ENCODE results near the gene SLC6A2.

SLC6A2 gene

GRCh38 chr16:55663765-55664677 is 8.2 kb downstream of the SLC6A2 start:
- no peaks in the 10 kb centered on the region for H3K36me3 ChIP-seq (replicated peaks)
- DNase-seq = no peak
- H3K4me3 ChIP-seq (ENCODE audit: low read depth, low read length) = no peak overlapping the region
- no peak overlapping the region for H3K27ac ChIP-seq
- in situ Hi-C loops (cut with HindIII; ENCODE audit: low pct_ligation_motif_present, low sequenced_read_pairs) = no loop called here
- no peak for TF ChIP-seq CTCF (IDR thresholded peaks at IDR 0.05; ENCODE audit: low read depth, low read length, missing control alignments)
- no peaks in the 10 kb centered on the region for H3K27me3 ChIP-seq (replicated peaks)

- Histone ChIP-seq H3K27ac (no peak overlapping the region), H3K36me3 (replicated peaks) (no peaks in the 10 kb centered on the region), H3K27me3 (replicated peaks) (no peaks in the 10 kb centered on the region), H3K4me3 (ENCODE audit: low read depth, low read length) (no peak overlapping the region)
- no peak for DNase-seq
- in situ Hi-C loops (cut with HindIII; ENCODE audit: low pct_ligation_motif_present, low sequenced_read_pairs) = no loop called here
- no peak for TF ChIP-seq CTCF (IDR thresholded peaks at IDR 0.05; ENCODE audit: low read depth, low read length, missing control alignments)
Measured at GRCh38 chr16:55664786-55665407, 9.1 kb downstream of the SLC6A2 start.

- DNase-seq = no peak
- in situ Hi-C loops (cut with HindIII; ENCODE audit: low pct_ligation_motif_present, low sequenced_read_pairs) = no loop called here
- no peak overlapping the region for H3K27ac ChIP-seq
- no peaks in the 10 kb centered on the region for H3K36me3 ChIP-seq (replicated peaks)
- no peak overlapping the region for H3K4me3 ChIP-seq (ENCODE audit: low read depth, low read length)
- TF ChIP-seq CTCF (IDR thresholded peaks at IDR 0.05; ENCODE audit: low read depth, low read length, missing control alignments) = no peak
- H3K27me3 ChIP-seq (replicated peaks) = no peaks in the 10 kb centered on the region
Measured at GRCh38 chr16:55665511-55665910, 9.7 kb downstream of the SLC6A2 start.

GRCh38 chr16:55666012-55666411 is 10.2 kb downstream of the SLC6A2 start:
- H3K27ac ChIP-seq = no peak overlapping the region
- DNase-seq = no peak
- no peaks in the 10 kb centered on the region for H3K27me3 ChIP-seq (replicated peaks)
- in situ Hi-C loops (cut with HindIII; ENCODE audit: low pct_ligation_motif_present, low sequenced_read_pairs) = no loop called here
- no peak for TF ChIP-seq CTCF (IDR thresholded peaks at IDR 0.05; ENCODE audit: low read depth, low read length, missing control alignments)
- no peaks in the 10 kb centered on the region for H3K36me3 ChIP-seq (replicated peaks)
- no peak overlapping the region for H3K4me3 ChIP-seq (ENCODE audit: low read depth, low read length)

- in situ Hi-C loops (cut with HindIII; ENCODE audit: low pct_ligation_motif_present, low sequenced_read_pairs) = no loop called here
- no peak for TF ChIP-seq CTCF (IDR thresholded peaks at IDR 0.05; ENCODE audit: low read depth, low read length, missing control alignments)
- Histone ChIP-seq H3K27ac (no peak overlapping the region), H3K4me3 (ENCODE audit: low read depth, low read length) (no peak overlapping the region), H3K36me3 (replicated peaks) (no peaks in the 10 kb centered on the region), H3K27me3 (replicated peaks) (no peaks in the 10 kb centered on the region)
- DNase-seq = no peak
Measured at GRCh38 chr16:55667753-55668152, 12.0 kb downstream of the SLC6A2 start.

Measured in brain microvascular endothelial cell (primary cell).